B cell (primary cell): ENCODE data around the gene CD40.

Source experiments
- CTCF ChIP-seq: fragments of 200-600 bp; IDR thresholded peaks from one replicate; pipeline ENCODE4 v1.8.0; 2022; ENCODE audit warnings: antibody characterized with exemption, mild to moderate bottlenecking
- EZH2 ChIP-seq: IDR thresholded peaks from 2 replicates; pipeline ENCODE4 v1.6.1; 2012; ENCODE audit warnings: borderline replicate concordance, low read depth, mild to moderate bottlenecking, moderate library complexity, low read length; ENCODE audit not compliant: insufficient read depth, poor library complexity, severe bottlenecking

GRCh38 chr20:46171476-46171875 is 53.4 kb downstream of the CD40 start:
- TF ChIP-seq CTCF = peak; percentile 20
- no peak for TF ChIP-seq EZH2
